Spleen (tissue), 7 donors: Measurements from ENCODE around the gene CLMN.

Source experiments
- CTCF ChIP-seq, 11 experiments: fragments of 200-600 bp in 7 of 11; fragments of 450-650 bp in 4 of 11; sonication (generic) in 4 of 11; IDR thresholded peaks in 8 of 11; conservative IDR thresholded peaks in 3 of 11; 1 replicate in 7 of 11; 2 replicates in 4 of 11; pipeline versions ENCODE4 v1.4.0 to v1.8.0; 2016 to 2021; ENCODE audit warnings: antibody characterized with exemption in 11 of 11, inconsistent platforms in 4 of 11, mild to moderate bottlenecking in 1 of 11
- POLR2A ChIP-seq, 3 donors: fragments of 450-650 bp; IDR thresholded peaks; one replicate each; pipeline ENCODE4 v1.5.1; 2017; ENCODE audit warnings: antibody characterized with exemption in 3 of 3, mild to moderate bottlenecking in 1 of 3
- POLR2AphosphoS5 ChIP-seq, 3 donors: sonication (generic); formaldehyde crosslinking; IDR thresholded peaks; one replicate each; pipeline ENCODE4 v1.5.1; 2017; ENCODE audit warnings: antibody characterized with exemption in 3 of 3
- donor health status: DM: no; HTN: no; CAD: no; lungs with moderate emphysema.
- donor health status: DM: no; HTN: no; CAD: no.
- donor health status: DM: no; HTN: no; CAD: no.

- TF ChIP-seq CTCF (IDR thresholded peaks at IDR 0.05 in 8 of 11, conservative IDR thresholded peaks at IDR 0.05 in 3 of 11) = no peak
- no peak for TF ChIP-seq POLR2A (IDR thresholded peaks at IDR 0.05)
- TF ChIP-seq POLR2AphosphoS5 (IDR thresholded peaks at IDR 0.05) = no peak
Observed at GRCh38 chr14:95137164-95137803, 182.4 kb downstream of the CLMN start.
